Ovary (tissue), 3 donors: ENCODE measurements around the gene SLC22A23.

Source experiments
- CTCF ChIP-seq, 3 donors: fragments of 450-650 bp in 2 of 3; fragments of 200-600 bp in 1 of 3; IDR thresholded peaks; one replicate each; pipeline versions ENCODE4 v1.5.1 to v1.8.0; 2016 to 2022; ENCODE audit warnings: antibody characterized with exemption in 3 of 3, mild to moderate bottlenecking in 1 of 3
- EP300 ChIP-seq: sonication (generic); formaldehyde crosslinking; IDR thresholded peaks from one replicate; pipeline ENCODE4 v1.6.1; 2017; ENCODE audit warnings: antibody characterized with exemption
- POLR2A ChIP-seq: fragments of 450-650 bp; IDR thresholded peaks from one replicate; pipeline ENCODE4 v1.6.1; 2017; ENCODE audit warnings: antibody characterized with exemption, mild to moderate bottlenecking, moderate library complexity
- donor health status: DM: no; HTN: no; CAD: no.

GRCh38 chr6:3446184-3446583, 10.7 kb downstream of the SLC22A23 start:
- TF ChIP-seq CTCF (IDR thresholded peaks at IDR 0.05) (no peak), EP300 (no peak), POLR2A (no peak)
